Pericardium fibroblast (primary cell): Measurements from ENCODE around the gene ATP9A. TPM values are rescaled to one million over a fixed set of nuclear protein-coding genes. Genes with fewer than 3 reads are reported as not detected.

Experiments used
- total RNA-seq: library from RNA; depleted of rRNA; stranded (reverse); fragments of >200 nt; gene quantifications from 2 replicates; pipeline ENCODE4 v1.2.3, GENCODE V29; 2015

Gene ATP9A, protein sequence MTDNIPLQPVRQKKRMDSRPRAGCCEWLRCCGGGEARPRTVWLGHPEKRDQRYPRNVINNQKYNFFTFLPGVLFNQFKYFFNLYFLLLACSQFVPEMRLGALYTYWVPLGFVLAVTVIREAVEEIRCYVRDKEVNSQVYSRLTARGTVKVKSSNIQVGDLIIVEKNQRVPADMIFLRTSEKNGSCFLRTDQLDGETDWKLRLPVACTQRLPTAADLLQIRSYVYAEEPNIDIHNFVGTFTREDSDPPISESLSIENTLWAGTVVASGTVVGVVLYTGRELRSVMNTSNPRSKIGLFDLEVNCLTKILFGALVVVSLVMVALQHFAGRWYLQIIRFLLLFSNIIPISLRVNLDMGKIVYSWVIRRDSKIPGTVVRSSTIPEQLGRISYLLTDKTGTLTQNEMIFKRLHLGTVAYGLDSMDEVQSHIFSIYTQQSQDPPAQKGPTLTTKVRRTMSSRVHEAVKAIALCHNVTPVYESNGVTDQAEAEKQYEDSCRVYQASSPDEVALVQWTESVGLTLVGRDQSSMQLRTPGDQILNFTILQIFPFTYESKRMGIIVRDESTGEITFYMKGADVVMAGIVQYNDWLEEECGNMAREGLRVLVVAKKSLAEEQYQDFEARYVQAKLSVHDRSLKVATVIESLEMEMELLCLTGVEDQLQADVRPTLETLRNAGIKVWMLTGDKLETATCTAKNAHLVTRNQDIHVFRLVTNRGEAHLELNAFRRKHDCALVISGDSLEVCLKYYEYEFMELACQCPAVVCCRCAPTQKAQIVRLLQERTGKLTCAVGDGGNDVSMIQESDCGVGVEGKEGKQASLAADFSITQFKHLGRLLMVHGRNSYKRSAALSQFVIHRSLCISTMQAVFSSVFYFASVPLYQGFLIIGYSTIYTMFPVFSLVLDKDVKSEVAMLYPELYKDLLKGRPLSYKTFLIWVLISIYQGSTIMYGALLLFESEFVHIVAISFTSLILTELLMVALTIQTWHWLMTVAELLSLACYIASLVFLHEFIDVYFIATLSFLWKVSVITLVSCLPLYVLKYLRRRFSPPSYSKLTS
- total RNA-seq: 7.7 and 12.8 TPM in 2 replicates

DNA sequence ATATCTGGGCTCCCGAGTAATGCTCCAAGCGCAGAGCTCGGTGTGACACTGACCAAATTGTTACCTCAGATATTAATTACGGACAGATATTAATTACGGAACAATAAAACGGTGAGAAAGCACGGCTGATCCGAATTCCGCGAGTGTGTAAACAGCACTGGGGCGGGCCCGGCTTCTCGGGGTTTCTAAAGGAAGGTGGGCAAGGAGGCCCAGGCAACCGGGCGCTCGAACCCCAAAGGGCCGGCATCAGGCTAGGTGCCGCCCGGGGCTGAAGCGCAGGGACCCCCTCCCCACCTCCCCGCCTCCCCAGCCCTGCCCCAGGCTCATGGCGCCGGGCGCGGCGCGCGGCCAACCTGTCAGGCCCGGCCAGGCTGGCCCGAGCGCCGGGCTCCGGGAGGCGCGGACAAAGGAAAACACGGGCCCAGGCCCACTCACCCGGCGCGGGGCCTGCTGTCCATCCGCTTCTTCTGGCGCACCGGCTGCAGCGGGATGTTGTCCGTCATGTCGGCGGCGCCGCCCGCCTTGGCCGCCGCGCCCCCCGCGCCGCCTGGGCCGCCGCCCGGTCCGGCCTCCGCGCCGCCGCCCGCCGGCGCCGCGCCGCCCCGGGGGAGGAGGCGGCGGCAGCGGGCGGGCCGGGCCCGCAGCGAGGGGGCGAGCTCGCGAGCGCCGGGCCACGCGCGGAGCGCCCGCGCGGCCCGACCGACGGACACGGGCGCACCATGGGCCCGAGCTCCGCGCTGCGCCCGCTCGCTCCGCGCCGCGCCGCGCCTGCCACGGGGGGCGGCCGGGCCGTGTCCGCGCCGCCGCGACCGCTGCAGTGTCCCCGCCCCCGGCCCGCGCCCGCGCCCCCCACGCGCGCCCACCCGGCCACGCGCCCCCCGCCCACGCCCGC, at the start of gene ATP9A:
TSS of gene ATP9A (minus strand) at position 524 of the 892 bp plus-strand sequence. CDS start at position 503, 21 bp downstream.

DNA sequence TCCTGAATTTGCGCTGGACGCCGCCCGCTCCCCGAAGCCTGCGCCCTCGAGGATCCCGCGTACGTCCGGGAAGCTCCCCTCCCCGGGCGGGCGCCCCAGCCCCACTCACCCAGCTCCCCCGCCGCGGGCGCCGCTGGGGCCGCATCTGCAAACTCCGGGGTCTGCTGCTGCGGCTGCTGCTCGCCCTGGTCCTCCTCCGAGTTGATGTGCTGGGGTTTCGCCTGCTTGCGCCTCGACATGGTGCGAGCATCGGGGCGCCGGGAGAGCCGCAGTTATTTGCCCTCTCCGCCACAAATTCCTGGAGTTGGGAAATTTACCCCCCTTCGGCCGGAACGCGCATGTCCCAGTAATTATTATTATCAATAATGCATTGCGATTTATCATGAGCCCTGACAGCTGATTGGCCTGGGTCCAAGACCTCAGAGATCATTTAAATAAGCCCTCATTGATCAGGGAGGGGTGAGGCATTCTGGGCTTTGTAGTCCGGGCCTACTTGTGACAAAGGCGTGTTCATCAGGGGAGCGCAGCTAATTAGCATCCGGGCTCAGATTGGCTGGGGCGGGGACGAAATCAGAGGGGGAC, 34.1 kb upstream of the ATP9A start, which contains the start of gene SALL4:
TSS of gene SALL4 (minus strand) at position 352 of the 582 bp plus-strand sequence. CDS start at position 239, 113 bp downstream.

Other genes with a start within 250 kb of the ATP9A start
- under 0.01 TPM in 1 of 2 replicates, not detected in the other for gene NFATC2, start 225.7 kb downstream of the ATP9A start, total RNA-seq
- gene SALL4, start 34.1 kb upstream of the ATP9A start, total RNA-seq: 0.09 TPM in 1 of 2 replicates, not detected in the other